Putamen (tissue), 1 donor: ENCODE data around the gene FASTKD1.

Source experiments
- DNase-seq: peaks from one replicate; pipeline ENCODE4 v3.0.0-alpha.2; 2016; ENCODE audit warnings: low spot score

FASTKD1 gene

DNA sequence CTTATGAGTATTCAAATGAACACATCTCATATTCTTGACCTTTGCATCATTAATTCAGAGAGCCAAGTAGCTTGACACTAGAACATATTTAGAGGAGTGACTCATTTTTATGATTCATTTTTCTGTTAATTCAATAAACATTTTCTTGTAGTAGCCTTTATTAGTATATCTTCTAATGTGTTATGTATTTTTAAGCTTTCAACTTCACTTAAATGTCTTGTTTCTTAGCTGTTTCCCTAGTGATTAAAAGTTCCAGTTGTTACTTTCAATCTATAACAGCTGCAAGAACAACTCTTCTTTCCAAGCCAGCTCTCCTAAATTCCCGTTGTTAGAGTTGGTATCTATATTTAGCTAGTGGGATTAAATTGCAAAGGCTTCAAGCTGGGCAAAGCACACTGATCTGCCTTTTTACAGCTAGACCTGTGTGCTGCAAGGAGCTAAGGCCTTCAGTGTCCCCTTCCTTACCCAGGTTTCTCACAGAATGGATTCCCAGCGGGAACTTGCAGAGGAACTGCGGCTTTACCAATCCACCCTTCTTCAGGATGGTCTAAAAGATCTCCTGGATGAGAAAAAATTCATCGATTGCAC, 64.3 kb downstream of the FASTKD1 start, which contains the start of gene KLHL41:
KLHL41 (plus strand) TSS at position 405 of the 588 bp plus-strand sequence; CDS start at position 482, 77 bp downstream.
- no peak for DNase-seq

- DNase-seq = no peak
These were observed 66.0 kb downstream of the FASTKD1 start for GRCh38 chr2:169507698-169508097.

DNA sequence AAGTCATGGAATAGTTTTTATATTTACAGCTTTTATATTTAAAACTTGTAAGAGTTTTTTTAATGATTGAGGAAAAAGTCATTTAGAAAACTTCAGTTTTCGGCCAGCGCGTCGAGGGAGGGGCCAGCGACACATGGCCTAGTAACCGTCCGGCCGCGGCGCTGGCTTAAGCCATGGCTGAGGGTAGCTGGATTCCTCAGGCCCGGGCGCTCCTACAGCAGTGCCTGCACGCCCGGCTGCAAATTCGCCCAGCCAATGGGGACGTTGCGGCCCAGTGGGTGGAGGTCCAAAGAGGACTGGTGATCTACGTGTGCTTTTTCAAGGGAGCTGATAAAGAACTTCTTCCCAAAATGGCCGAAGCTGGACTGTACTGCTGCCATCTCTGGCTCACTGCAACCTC, 69.0 kb downstream of the FASTKD1 start:
- no peak for DNase-seq

DNA sequence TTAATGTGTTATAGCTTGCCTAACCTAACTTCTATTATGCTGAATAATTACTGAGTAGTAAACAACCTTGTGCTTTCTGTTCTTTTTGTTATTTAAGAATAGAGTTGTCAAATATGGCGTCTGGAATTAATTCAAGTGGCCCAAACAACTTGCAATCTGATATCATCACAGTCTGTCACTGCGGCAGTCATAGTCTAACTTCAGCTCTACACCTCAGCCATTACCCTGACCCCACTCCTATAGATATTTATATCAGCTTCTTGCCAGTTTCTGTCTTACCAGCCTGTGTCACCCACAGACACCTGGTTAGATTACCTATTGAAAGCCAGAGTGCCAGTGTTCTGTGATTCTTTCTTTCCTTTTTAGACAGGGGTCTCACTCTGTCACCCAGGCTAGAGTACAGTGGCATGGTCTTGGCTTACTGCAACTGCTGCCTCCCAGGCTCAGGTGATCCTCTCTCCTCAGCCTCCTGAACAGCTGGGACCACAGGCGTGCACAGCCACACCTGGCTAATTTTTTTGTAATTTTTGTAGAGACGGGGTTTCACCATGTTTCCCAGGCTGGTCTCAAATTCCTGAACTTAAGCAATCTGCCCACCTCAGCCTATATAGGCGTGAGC, 78.2 kb downstream of the FASTKD1 start:
- no peak for DNase-seq

GRCh38 chr2:169493360-169493759, 80.3 kb downstream of the FASTKD1 start:
- DNase-seq = no peak

DNA sequence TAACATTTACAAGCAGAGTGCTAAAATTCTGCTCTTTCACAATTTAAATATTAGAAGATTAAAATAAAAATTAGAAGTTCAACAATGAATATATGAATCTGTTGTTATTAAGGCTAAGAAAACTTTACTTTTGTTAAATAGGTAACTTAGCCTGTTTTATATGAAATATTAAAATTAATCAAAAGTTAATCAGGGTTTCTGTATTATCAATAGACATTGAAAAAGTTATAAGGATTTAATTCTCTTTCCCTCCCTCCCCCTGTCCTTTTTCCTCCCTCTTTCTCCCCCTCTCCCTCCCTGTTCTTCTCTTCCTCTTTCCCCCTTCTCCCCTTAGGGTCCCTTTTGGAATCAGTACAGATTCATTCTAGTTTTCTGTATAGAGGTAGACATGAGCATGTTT, 82.3 kb downstream of the FASTKD1 start:
- DNase-seq = no peak

DNA sequence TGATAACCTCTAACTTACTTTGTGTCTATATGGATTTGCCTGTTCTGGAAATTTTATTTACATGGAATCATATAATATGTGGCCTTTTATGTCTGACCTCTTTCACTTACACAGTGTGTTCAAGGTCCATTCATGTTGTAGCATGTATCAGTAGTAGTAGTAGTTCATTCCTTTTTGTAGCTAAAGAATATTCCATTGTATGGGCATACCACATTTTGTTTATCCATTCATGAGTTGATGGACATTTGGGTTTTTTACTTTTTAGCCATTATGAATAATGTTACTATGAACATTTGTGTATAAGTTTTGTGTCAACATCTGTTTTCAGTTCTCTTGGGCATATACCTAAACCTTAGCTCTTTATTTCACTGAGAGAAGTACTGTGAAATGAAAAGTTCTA, 82.8 kb downstream of the FASTKD1 start:
- DNase-seq = no peak

GRCh38 chr2:169486487-169486886, 87.2 kb downstream of the FASTKD1 start:
- DNase-seq = no peak

GRCh38 chr2:169485650-169486138, 88.0 kb downstream of the FASTKD1 start:
- no peak for DNase-seq

DNA sequence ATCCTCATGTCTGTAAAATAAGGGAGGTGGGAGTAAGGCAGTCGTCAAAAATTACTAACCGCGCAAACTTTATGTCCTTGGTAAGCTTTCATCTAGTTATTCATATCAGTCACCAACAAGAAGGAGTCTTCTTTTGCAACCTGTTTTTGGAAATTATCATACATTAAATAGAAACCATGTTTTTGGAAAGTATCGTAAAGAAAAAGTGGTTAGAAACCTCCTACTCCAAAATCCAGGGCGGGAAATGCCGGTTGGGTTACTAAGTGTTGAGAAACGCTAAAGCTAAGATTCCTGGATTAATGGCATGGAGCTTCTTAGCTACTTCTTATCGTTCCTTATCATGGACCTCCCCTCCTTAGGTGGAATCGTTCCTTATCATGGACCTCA, 93.6 kb downstream of the FASTKD1 start:
- DNase-seq = no peak
